ENCODE results near the gene USP47.

- TF ChIP-seq POLR2A (IDR thresholded peaks at IDR 0.05) (no peak), CTCF (IDR thresholded peaks at IDR 0.05) (no peak)
These were observed 123.4 kb downstream of the USP47 start for GRCh38 chr11:11965192-11965591.
